T47D (cell line): ENCODE measurements around the gene SELPLG.

Source experiments
- DNase-seq, 2 experiments: peaks; one replicate each; pipeline versions ENCODE4 v3.0.0 to v3.0.0-alpha.2; 2011 to 2012; ENCODE audit warnings: low read depth in 1 of 2, low spot score in 1 of 2
- JUND ChIP-seq: IDR thresholded peaks from 2 replicates; pipeline ENCODE4 v1.6.1; 2012; ENCODE audit warnings: low read depth
- in situ Hi-C: cut with HindIII; loops from 2 replicates; pipeline ENCODE4 v1.10.0; 2016; ENCODE audit warnings: low sequenced_read_pairs, low pct_unique_long_range_greater_than_20kb

SELPLG gene

GRCh38 chr12:108618079-108618952, 15.4 kb downstream of the SELPLG start:
- in situ Hi-C loops = no loop called here
- no peak for TF ChIP-seq JUND
- DNase-seq = peak; percentile 85 to 89

GRCh38 chr12:108616941-108617858, 16.5 kb downstream of the SELPLG start:
- TF ChIP-seq JUND = no peak
- no peak for DNase-seq
- in situ Hi-C loops = no loop called here

DNA sequence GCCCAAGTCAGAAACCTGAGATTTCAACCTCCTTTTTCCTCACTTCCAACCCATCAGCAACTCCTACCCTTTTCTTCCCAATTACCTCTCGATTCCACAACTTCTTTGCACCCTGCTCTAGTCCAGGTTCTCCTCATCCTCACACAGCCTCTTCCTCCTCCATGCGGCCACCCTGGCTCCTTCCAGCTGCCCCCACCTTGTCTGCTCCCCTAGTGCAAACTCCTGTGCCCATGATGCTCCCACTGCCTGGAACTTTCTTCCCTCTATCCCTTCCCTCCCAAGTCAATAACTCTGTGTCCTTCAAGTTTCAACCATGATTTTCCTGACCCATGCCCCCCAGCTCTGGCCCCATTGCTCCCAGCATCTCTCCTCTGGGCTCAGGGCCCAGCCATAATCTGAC, 17.3 kb downstream of the SELPLG start:
- no peak for TF ChIP-seq JUND
- no peak for DNase-seq
- in situ Hi-C loops = no loop called here

DNA sequence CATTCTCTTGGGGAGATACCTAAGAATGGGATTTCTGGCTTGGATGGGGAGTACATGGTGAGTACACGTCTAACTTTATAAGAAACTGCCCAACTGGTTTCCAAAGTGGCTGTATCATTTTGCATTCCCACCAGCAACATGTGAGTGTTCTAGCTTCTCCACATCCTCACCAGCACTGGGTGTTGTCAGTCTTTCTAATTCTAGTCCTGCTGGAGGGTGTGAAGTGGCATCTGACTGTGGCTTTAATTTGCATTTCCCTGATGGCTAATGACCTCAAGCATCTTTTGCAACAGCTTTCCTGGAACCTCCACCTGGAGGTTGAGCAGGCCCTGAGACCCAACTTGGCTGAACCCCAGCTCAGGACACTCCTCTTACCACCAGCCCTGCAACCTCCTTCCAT, 17.8 kb downstream of the SELPLG start:
- TF ChIP-seq JUND = no peak
- DNase-seq = no peak
- in situ Hi-C loops = no loop called here

DNA sequence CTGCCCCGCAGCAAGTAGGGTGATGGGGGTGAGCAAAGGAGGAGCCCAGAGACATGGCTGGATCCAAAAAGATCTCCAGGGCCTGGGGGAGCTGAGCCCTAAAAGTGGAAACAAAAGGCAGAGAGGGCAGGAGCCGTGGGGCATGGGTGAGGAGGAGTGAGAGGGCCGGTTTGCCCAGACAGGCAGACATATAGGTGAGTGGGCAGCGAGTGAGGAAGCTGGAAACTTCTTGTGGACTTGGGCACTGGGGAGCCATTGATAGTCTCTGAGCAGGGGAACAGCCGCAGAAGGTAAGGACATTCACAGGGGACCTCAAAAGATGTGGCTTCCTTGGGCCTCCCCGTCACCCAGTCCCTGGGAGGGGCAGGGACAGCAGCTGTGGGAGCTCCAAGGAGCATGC, 19.1 kb downstream of the SELPLG start:
- in situ Hi-C loops = no loop called here
- no peak for TF ChIP-seq JUND
- no peak for DNase-seq

- no peak for TF ChIP-seq JUND
- no peak for DNase-seq
- in situ Hi-C loops = no loop called here
Observed at GRCh38 chr12:108614041-108614440, 19.7 kb downstream of the SELPLG start.

DNA sequence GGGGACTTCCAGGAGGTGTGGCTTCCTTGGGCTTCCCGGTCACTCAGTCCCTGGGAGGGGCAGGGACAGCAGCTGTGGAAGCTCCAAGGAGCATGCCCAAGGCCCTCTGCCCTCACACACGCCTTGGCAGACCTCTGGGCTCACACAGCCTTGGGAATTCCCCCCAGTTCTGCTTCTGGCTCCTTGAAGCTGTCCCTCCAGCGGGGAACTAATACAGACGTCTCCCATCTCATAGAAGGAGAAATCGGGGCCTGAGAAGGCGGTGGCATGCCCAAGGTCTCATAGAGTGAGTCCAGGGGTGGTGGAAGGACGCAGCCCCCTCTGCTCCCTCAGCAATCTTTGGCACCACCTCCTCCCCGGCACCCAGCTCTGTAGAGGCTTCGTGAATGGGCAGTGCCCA, 20.1 kb downstream of the SELPLG start:
- in situ Hi-C loops = no loop called here
- DNase-seq = no peak
- no peak for TF ChIP-seq JUND

GRCh38 chr12:108612788-108613282, 20.9 kb downstream of the SELPLG start:
- in situ Hi-C loops = no loop called here
- no peak for TF ChIP-seq JUND
- DNase-seq = peak in 1 of 2 experiments; percentile 39

GRCh38 chr12:108611884-108612415, 21.7 kb downstream of the SELPLG start:
- no peak for DNase-seq
- TF ChIP-seq JUND = no peak
- in situ Hi-C loops = no loop called here

GRCh38 chr12:108610856-108611605, 22.7 kb downstream of the SELPLG start:
- DNase-seq = no peak
- no peak for TF ChIP-seq JUND
- in situ Hi-C loops = no loop called here

DNA sequence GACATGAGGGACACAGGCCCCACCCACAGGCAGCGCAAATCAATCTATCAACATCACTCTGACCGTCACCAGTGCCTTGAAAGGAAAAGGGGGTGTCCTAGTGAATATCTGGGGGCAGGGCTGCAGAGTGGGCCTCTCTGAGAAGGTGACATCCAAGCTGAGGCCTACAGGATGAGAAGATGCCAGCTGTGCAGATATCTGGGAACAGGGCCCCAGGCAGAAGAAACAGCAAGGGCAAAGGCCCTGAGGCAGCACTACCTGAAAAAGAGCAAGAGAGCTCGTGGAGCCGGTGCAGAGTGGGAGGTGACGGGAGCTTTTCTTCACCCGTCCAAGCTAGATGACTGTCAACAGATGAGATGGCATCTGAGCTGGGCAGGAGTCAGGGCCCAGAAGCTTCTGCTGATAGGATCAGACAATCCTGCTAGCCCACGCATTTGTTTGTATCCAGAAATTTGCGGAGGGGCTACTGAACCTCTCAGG, 23.3 kb downstream of the SELPLG start:
- in situ Hi-C loops = no loop called here
- no peak for DNase-seq
- TF ChIP-seq JUND = no peak

DNA sequence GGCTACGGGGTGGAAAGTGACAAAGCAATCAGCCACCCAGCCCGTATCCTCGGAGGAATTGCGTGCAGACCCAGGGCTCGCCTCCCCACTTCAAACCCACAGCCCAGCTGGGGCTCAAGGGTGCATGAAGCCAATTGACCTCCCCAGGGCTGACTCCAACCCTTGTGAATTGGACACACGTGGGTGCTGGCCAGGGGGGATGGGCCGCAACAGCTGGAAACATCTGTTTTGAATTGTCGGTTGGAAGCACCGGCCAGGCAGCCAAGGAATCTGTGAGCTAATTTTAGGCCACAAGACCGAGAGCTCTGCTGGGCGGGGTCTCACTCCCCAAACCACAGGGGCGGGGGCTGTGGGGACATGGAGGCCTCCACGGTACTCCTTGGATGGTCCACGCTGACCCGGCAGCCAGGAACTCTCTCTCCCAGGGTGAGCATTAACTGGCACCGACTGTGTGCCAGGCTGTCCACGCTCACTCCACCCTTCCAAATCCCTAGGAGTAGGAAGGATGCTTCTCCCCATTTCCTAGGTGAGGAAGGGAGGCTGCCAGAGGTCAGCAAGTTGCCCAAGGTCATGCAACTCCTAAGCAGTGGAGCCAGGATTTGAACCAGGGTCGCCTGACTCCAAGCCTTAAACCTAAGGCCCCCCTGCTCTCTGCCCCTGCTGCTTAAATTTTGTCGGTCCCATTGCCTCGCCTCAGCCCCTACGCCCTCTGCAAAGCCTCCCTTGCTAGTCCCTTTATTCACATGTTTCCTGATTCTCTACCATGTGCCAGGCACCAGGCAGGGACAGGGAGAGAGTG, 24.0 kb downstream of the SELPLG start:
- no peak for TF ChIP-seq JUND
- no peak for DNase-seq
- in situ Hi-C loops = no loop called here
